GM21528 (cell line): ENCODE results near the gene NAV3.

ENCODE experiments used
- ATAC-seq: cut with Tn5 transposase; IDR thresholded peaks from one replicate; pipeline ENCODE4 v1.9.1; 2021; ENCODE audit warnings: mild to moderate bottlenecking, moderate library complexity; ENCODE audit not compliant: unreplicated experiment, low FRiP score

NAV3 gene

GRCh38 chr12:78034025-78034424, 203.3 kb downstream of the NAV3 start:
- ATAC-seq, result no peak

GRCh38 chr12:78035901-78036606, 205.4 kb downstream of the NAV3 start:
- ATAC-seq, result no peak

DNA sequence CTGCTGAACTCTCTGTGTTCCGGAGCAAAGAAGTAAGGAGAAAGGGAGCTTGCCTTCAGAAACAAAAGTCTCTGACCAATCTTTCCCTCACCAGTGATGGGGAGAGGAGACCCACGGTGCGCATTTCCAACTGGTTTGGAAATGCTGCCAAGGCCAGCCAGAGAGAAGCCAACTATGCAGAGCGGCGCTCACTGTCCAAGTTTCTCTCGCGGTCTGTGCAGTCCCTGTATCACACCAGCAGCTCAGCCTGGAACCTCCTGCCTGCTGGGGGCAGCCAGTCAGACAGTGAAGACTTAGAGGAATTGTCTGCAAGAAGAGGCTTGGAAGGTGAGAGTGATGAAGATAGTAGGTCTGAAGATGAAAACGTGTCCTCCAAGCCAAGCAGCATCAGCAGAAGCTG, 206.2 kb downstream of the NAV3 start:
- ATAC-seq, result no peak

- no peak for ATAC-seq
Measured at GRCh38 chr12:78037707-78038106, 207.0 kb downstream of the NAV3 start.

- ATAC-seq, result no peak
Measured at GRCh38 chr12:78038541-78038940, 207.8 kb downstream of the NAV3 start.

GRCh38 chr12:78038986-78039385, 208.3 kb downstream of the NAV3 start:
- ATAC-seq, result no peak

DNA sequence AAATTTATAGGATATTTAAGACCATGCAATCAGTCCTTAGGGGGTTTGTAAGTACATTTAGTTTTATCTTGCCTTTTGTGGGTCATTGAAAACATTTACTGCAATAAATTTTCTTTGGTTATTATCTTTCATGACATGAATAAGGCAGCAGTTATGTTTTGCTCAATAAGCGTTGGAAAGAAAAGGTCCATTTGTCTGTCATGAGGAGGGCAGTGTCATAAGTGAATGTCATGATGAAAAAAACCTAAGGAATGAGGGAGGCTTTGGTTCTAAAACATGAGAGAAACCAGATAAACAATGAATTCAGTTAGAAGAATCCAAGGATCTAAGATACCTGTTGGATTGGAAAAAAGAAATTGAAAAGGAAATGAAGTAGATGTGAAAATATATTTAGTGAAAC, 209.4 kb downstream of the NAV3 start:
- no peak for ATAC-seq

DNA sequence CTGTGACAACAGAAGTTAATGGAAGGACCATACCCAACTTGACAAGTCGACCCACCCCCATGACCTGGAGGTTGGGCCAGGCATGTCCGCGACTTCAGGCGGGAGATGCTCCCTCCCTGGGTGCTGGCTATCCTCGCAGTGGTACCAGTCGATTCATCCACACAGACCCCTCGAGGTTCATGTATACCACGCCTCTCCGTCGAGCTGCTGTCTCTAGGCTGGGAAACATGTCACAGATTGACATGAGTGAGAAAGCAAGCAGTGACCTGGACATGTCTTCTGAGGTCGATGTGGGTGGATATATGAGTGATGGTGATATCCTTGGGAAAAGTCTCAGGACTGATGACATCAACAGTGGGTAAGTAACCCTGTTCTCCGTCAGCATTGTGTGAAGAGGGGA, 220.1 kb downstream of the NAV3 start:
- no peak for ATAC-seq

GRCh38 chr12:78055545-78055944, 224.9 kb downstream of the NAV3 start:
- no peak for ATAC-seq

DNA sequence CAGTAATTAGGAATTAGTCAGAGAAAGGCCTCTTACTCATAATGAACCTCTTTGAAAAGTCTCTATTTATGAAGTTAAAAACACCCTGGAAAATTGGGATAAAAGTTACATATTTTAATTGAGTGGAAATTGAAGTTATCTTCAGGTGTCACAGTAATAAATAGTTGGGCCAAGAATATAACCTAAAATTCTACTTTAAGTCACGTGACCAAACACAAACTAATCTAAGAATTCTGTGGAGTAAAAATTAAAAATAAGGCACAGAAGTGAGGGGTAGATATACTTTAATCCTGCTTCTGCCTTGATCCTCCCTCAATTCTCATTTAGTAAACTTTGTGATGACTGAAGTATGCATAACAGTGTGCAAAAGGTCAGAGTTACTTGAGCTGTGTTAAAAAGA, 226.4 kb downstream of the NAV3 start:
- ATAC-seq, result no peak

GRCh38 chr12:78060186-78060585, 229.5 kb downstream of the NAV3 start:
- no peak for ATAC-seq

DNA sequence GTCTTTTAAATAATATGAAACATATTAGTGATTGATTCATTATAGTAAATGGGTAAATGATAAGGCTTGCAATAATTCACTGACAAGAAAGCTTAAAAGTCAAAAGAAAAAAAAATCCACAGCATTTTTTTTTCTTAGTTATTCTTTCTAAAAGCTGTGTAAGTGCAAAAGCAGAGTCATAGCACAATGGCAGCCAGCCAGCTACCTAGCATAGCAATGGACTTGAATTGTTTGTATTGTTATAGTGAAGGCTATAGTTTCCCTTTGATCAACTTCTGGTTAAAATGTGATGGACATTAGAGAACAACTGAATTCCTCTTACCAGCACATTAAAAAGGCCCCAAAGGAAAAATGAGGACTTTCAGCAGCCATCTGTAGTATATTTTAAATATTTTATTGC, 232.1 kb downstream of the NAV3 start:
- ATAC-seq, result no peak

DNA sequence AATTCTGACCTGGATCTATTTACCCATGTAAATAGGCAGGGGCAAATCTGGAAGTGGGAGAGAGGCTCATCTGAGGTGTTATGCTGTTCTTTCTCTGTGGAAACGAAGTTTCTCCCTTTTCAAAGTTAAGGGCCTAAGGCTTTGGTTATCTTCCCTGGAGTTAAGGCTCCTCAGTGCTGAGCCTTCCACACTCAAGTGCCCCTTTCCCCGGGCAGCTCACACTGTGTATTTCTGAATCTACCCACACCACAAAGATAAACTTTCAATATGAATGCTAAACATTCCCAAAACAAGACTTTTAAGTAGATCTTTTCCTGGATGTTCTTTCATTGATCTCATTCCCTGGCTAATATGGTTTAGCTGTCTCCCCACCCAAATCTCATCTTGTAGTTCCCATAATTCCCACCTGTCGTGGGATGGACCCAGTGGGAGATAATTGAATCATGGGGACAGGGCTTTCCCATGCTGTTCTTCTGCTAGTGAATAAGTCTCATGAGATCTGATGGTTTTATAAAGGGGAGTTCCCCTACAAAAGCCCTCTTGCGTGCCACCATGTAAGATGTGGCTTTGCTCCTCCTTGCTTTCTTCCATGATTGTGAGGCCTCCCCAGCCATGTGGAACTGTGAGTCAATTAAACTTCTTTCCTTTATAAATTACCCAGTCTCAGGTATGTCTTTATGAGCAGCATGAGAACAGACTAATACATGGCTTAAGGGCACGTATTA, 251.1 kb downstream of the NAV3 start:
- ATAC-seq, result no peak

DNA sequence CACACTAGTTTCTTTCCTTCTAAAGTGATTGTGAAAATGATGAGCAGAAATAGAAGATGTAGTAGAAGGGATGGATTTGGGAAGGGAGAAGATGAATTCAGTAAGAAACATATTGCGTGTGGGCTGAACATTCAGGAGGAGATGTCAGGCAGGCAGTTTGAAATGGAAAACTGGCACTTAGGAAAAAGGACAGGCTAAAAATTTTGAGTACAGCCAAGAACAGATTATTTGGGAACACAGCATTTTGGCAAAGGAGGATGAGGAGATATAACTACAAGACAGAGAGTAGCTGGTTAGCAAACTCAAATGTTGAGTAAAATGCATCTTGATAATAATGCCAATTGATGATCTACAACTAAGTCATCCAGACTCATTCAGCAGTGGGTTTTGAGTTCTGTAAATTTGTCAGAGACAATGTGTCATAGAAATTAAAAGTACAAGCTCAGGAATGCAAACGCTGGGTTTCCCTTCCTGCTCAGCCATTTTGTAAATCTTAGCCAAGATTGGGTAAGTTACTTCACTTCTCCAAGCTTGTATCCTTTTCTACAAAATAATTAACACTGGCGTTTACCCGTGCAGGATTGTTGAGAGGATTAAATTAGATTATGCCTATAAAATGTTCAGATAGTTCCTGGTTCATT, 255.0 kb downstream of the NAV3 start:
- no peak for ATAC-seq

GRCh38 chr12:78086553-78087362, 256.1 kb downstream of the NAV3 start:
- no peak for ATAC-seq

DNA sequence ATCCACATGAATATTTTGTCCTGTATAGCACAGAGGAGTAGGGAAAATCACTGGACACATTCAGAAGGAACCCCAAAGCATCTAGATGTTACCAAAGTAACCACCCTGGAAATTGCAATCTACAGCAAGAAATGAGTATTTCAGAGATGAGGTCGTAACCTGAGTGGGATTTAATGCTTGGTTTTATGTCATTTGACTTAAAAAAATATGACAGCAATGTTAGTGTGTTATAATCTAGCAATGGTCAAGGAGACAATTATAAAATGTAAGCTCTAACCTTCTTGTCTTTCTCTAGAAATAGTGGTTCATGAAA, 256.6 kb downstream of the NAV3 start:
- no peak for ATAC-seq

DNA sequence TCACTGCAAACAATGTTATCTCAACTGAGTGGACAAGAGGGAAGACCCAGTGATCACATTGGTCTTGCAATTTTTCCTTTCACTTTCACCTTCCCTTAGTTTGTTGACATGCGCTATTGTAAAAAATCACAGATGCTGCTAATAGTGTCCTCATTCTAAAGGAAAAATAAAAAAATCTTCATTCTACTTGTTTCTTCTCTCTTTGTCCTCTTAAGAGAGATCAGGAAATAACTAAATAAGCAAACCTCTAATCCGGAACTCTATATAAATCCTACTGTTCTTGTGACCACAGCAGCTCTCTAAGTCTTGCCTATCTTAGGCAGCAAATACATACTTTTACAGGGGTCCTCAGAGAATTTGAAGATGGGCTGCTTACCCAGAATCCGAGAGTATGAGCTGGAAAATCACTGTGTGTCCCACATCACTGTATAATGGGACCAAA, 257.7 kb downstream of the NAV3 start:
- no peak for ATAC-seq

DNA sequence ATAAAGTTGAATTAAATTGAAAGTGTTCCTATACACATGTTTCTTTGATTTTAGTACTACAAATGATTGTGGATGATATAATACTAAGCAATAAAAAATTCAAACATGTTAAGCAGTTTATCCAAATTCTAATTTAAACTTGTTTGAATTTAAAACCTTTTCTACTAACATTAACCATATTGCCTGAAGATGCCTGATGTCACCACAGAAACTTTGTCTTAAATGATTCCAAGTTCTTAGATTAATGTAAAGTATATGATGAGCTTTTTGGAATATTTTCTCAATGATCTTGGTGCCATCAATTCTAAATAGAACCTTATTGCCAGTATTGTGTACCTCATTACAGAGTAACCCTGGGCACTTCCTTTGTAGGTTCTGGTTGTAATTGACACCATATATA, 259.6 kb downstream of the NAV3 start:
- ATAC-seq, result no peak

GRCh38 chr12:78095623-78096022, 264.9 kb downstream of the NAV3 start:
- no peak for ATAC-seq

DNA sequence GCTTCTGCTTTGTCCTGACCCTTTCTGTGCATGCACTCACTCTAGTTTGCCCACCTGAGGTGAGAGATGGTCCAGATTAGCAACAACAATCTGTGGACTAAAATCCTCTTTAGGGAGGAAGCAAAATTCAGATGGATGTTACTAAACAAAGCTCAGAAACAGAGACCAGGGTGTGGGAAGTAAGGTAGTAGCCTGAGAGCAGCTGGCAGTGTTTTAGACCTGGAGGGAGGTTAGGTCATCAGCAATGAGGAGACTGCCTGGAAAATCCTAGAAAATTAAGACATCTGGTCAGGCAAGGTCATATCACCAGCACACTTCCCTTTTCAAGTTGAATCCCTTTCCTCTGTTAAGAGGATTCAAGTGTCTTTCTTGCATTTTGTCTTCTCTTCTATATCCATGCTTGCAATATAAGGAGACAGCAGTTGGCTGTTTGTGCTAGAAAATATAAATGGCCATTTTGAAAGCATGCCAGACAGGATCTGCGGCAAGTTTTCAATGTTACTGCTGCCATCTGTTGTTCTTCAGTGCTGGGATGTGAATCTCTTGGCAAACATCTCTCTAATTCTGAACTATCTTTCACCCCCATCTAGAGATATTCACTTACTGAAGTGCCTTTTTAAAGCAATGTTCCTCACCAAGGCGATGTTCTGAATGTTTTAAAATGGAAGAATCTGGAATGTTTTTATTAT, 266.4 kb downstream of the NAV3 start:
- no peak for ATAC-seq

GRCh38 chr12:78099806-78100205, 269.1 kb downstream of the NAV3 start:
- ATAC-seq, result no peak
